A204.1 (cell line): ENCODE results near the gene PYY.

Source experiments
- FAIRE-seq: peaks from 2 replicates; lab custom pipeline; 2012; peaks lifted over from hg19 to GRCh38; lab: Jason Lieb, UNC

PYY gene

GRCh38 chr17:43914451-43914850 is 39.3 kb downstream of the PYY start:
- no peak for FAIRE-seq

GRCh38 chr17:43913584-43913983 is 40.2 kb downstream of the PYY start:
- FAIRE-seq, result no peak

- FAIRE-seq, result no peak
Observed at GRCh38 chr17:43912635-43913304, 41.0 kb downstream of the PYY start.

- no peak for FAIRE-seq
Observed at GRCh38 chr17:43911904-43912303, 41.8 kb downstream of the PYY start.

- FAIRE-seq, result no peak
Observed at GRCh38 chr17:43909537-43910231, 44.1 kb downstream of the PYY start.

- FAIRE-seq, result peak; percentile 37
Observed at GRCh38 chr17:43907998-43908721, 45.6 kb downstream of the PYY start.

- FAIRE-seq, result no peak
Observed at GRCh38 chr17:43907425-43907981, 46.2 kb downstream of the PYY start, which contains the start of gene MPP2. Gene MPP2, minus strand, starts transcription at chr17:43907536. Its CDS starts 3,076 bp downstream, at chr17:43904460.

GRCh38 chr17:43906951-43907424 is 46.8 kb downstream of the PYY start:
- no peak for FAIRE-seq

- no peak for FAIRE-seq
Observed at GRCh38 chr17:43905985-43906852, 47.5 kb downstream of the PYY start.

GRCh38 chr17:43905400-43905984 is 48.2 kb downstream of the PYY start:
- no peak for FAIRE-seq
